Measurements from ENCODE around the gene PFN3. TPM values are rescaled to one million over a fixed set of nuclear protein-coding genes. Genes with fewer than 3 reads are reported as not detected.

The PFN3 gene
- total and polyA plus RNA-seq, 7 donors: not detected

GRCh38 chr5:177383181-177383580 lies 17.3 kb downstream of the PFN3 start:
- TF ChIP-seq POLR2A (IDR thresholded peaks at IDR 0.05) (no peak), EP300 (IDR thresholded peaks at IDR 0.05) (no peak), CTCF (IDR thresholded peaks at IDR 0.05) (no peak), POLR2AphosphoS5 (IDR thresholded peaks at IDR 0.05) (no peak)
- Histone ChIP-seq H3K27me3 (peaks cover 0 to under 1% (median 0%) of the 10 kb centered on the region in 3 donors), H3K4me3 (no peak overlapping the region), H3K4me1 (peaks cover 0 to 7% (median 0%) of the 10 kb centered on the region in 4 donors), H3K9me3 (no peaks in the 10 kb centered on the region), H3K27ac (no peak overlapping the region), H3K36me3 (no peaks in the 10 kb centered on the region)
- 89 to 94% methylated on average over 9 of the region's 9 CpGs for WGBS, 2 donors
- intact Hi-C loops (cut with DNase I): no loop called here
- DNase-seq: no peak

GRCh38 chr5:177382423-177383029 lies 17.9 kb downstream of the PFN3 start:
- Histone ChIP-seq H3K27ac (no peak overlapping the region), H3K36me3 (no peaks in the 10 kb centered on the region), H3K9me3 (no peaks in the 10 kb centered on the region), H3K4me1 (peaks cover 0 to 7% (median 0%) of the 10 kb centered on the region in 4 donors), H3K4me3 (no peak overlapping the region), H3K27me3 (no peaks in the 10 kb centered on the region)
- no peak for DNase-seq
- 27 to 34% methylated on average over 11 of the region's 11 CpGs for WGBS, 2 donors
- intact Hi-C loops (cut with DNase I): no loop called here
- TF ChIP-seq POLR2AphosphoS5 (IDR thresholded peaks at IDR 0.05) (no peak), CTCF (IDR thresholded peaks at IDR 0.05) (peak in 3 of 4 experiments; percentile 11 to 28 (median 18)), POLR2A (IDR thresholded peaks at IDR 0.05) (no peak)

GRCh38 chr5:177380805-177381126 lies 19.7 kb downstream of the PFN3 start:
- intact Hi-C loops (cut with DNase I): no loop called here

GRCh38 chr5:177378884-177379883 lies 21.3 kb downstream of the PFN3 start:
- Histone ChIP-seq H3K27ac (no peak overlapping the region), H3K4me1 (peaks cover 0 to 7% (median 0%) of the 10 kb centered on the region in 4 donors), H3K36me3 (no peaks in the 10 kb centered on the region), H3K27me3 (no peaks in the 10 kb centered on the region), H3K9me3 (no peaks in the 10 kb centered on the region), H3K4me3 (no peak overlapping the region)
- TF ChIP-seq POLR2AphosphoS5 (IDR thresholded peaks at IDR 0.05) (no peak), EP300 (IDR thresholded peaks at IDR 0.05) (no peak), POLR2A (IDR thresholded peaks at IDR 0.05) (no peak), CTCF (IDR thresholded peaks at IDR 0.05) (no peak)
- no peak for DNase-seq
- intact Hi-C loops (cut with DNase I): no loop called here
- 74 to 76% methylated on average over 15 of the region's 15 CpGs for WGBS, 2 donors

More at GRCh38 chr5:177380805-177381126, 19.7 kb downstream of the PFN3 start:
- Histone ChIP-seq H3K4me1 (peaks cover 0 to 7% (median 0%) of the 10 kb centered on the region in 4 donors), H3K27ac (no peak overlapping the region), H3K36me3 (no peaks in the 10 kb centered on the region), H3K4me3 (no peak overlapping the region), H3K9me3 (no peaks in the 10 kb centered on the region), H3K27me3 (no peaks in the 10 kb centered on the region)
- TF ChIP-seq POLR2AphosphoS5 (IDR thresholded peaks at IDR 0.05) (no peak), EP300 (IDR thresholded peaks at IDR 0.05) (no peak), CTCF (IDR thresholded peaks at IDR 0.05) (no peak), POLR2A (IDR thresholded peaks at IDR 0.05) (no peak)
- DNase-seq: no peak
- WGBS, 2 donors: 90 to 94% methylated on average over 6 of the region's 6 CpGs

Measured in sigmoid colon (tissue), 7 donors.